OCI-LY1 (cell line): ENCODE results near the gene CHRM2.

Experiments
- CTCF ChIP-seq: fragments of 200-600 bp; sonication (generic), shearing (Covaris generic); IDR thresholded peaks from 2 replicates; pipeline ENCODE4 v1.5.1; 2017; ENCODE audit warnings: mild to moderate bottlenecking, antibody characterized with exemption, low read length, moderate library complexity, mixed read lengths
- EZH2 ChIP-seq: fragments of 200-600 bp; sonication (generic), shearing (Covaris generic); IDR thresholded peaks from 2 replicates; pipeline ENCODE4 v1.8.0; 2017; ENCODE audit warnings: borderline replicate concordance, mixed run types, mild to moderate bottlenecking, antibody characterized with exemption, low read length, moderate library complexity, mixed read lengths

DNA sequence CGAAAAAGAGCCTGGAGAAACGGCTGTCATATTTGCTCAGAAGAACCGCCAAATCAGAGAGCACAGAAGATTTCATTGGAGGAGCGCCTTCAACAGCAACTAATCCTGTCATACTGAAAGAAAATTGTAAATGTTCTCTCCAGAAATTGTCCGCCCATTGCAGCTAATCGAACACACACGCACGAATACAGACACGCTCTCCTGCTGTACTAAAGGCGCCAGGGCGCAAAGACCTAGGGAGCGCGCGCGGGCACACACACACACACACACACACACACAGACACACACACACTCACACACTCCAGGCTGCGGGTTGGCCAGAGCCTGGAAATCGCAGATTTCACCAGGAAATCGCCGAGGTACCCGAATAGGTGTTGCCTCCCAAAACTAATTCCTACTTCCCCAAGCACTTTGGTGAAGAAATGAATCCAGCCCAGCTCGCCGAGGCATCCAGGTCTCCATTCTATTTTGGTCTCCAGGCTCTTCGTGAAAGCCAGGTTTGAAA, at the start of gene CHRM2:
- no peak for TF ChIP-seq EZH2
- no peak for TF ChIP-seq CTCF
